NCI-H446 (cell line): ENCODE measurements around the gene MVB12B.
"Not testable (repeated sequence)": the region's sequence is repeated elsewhere in the genome, so short reads cannot be mapped to it uniquely, and the experiment has no call there.

ENCODE experiments used
- DNase-seq, 2 experiments: peaks; one replicate each; lab custom pipeline; 2025; lab: John Stamatoyannopoulos, UW

The MVB12B gene

GRCh38 chr9:126326228-126327005 lies at the start of gene MVB12B:
Gene MVB12B, plus strand, starts transcription at chr9:126326829. Its CDS starts 101 bp downstream, at chr9:126326930.
- no peak for DNase-seq

- DNase-seq: no peak
These were observed 42.7 kb upstream of the MVB12B start for GRCh38 chr9:126283799-126284465.

GRCh38 chr9:126285652-126286051 lies 41.0 kb upstream of the MVB12B start:
- DNase-seq: not testable (repeated sequence)

GRCh38 chr9:126287166-126287866 lies 39.3 kb upstream of the MVB12B start:
- DNase-seq: no peak

GRCh38 chr9:126290871-126291270 lies 35.8 kb upstream of the MVB12B start:
- DNase-seq: no peak

- DNase-seq: no peak
These were observed 34.7 kb upstream of the MVB12B start for GRCh38 chr9:126291925-126292324.

- DNase-seq: no peak
These were observed 33.7 kb upstream of the MVB12B start for GRCh38 chr9:126292736-126293521.

- no peak for DNase-seq
These were observed 33.1 kb upstream of the MVB12B start for GRCh38 chr9:126293522-126293889.

GRCh38 chr9:126294331-126295081 lies 32.1 kb upstream of the MVB12B start:
- DNase-seq: no peak

- DNase-seq: no peak
These were observed 31.5 kb upstream of the MVB12B start for GRCh38 chr9:126295082-126295477.

- DNase-seq: no peak
These were observed 31.1 kb upstream of the MVB12B start for GRCh38 chr9:126295516-126295915.

GRCh38 chr9:126295936-126296600 lies 30.6 kb upstream of the MVB12B start:
- no peak for DNase-seq

- DNase-seq: no peak
These were observed 29.9 kb upstream of the MVB12B start for GRCh38 chr9:126296687-126297086.

- no peak for DNase-seq
These were observed 29.0 kb upstream of the MVB12B start for GRCh38 chr9:126297661-126298060.

- no peak for DNase-seq
These were observed 28.4 kb upstream of the MVB12B start for GRCh38 chr9:126298063-126298801.

- DNase-seq: no peak
These were observed 26.8 kb upstream of the MVB12B start for GRCh38 chr9:126299706-126300276.

- no peak for DNase-seq
These were observed 25.4 kb upstream of the MVB12B start for GRCh38 chr9:126301196-126301595.

GRCh38 chr9:126301985-126302603 lies 24.5 kb upstream of the MVB12B start:
- DNase-seq: peak; percentile 2 to 51

- DNase-seq: no peak
These were observed 23.9 kb upstream of the MVB12B start for GRCh38 chr9:126302730-126303129.
